Tibial nerve (tissue), 4 donors: ENCODE data around the gene NRN1.

Experiments used
- EP300 ChIP-seq, 2 donors: sonication (generic); formaldehyde crosslinking; IDR thresholded peaks; one replicate each; pipeline ENCODE4 v1.6.1; 2017; ENCODE audit warnings: antibody characterized with exemption in 2 of 2, mild to moderate bottlenecking in 1 of 2
- POLR2A ChIP-seq, 2 donors: fragments of 450-650 bp; IDR thresholded peaks; one replicate each; pipeline ENCODE4 v1.6.1; 2017; ENCODE audit warnings: antibody characterized with exemption in 2 of 2, mild to moderate bottlenecking in 2 of 2, moderate library complexity in 2 of 2
- TF ChIP-seq, protein P1 (sequence below), 5 experiments: fragments of 200-600 bp in 3 of 5; fragments of 450-650 bp in 2 of 5; sonication (generic) in 3 of 5; IDR thresholded peaks; one replicate each; pipeline ENCODE4 v1.5.1; 2016 to 2019; ENCODE audit warnings: antibody characterized with exemption in 5 of 5, mild to moderate bottlenecking in 3 of 5, moderate library complexity in 2 of 5

DNA sequence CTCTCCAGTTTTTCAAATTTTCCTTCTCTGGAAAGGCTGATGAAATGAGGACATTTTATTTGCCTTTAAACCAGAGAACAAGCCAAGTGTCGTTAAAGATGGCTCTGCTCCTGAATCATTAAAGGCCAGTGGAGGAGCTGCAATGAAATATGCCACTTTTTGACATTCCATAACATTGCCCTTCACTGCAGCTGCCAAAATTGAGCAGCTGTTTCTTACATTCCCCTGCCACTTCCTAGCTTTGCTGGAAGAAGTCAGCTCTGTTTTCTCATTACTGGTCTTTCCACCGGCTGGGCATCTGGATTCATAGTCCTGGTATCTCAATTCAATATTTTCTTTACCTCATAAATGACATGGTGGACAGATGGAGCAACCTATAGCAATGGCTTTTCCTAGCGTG, 45.5 kb upstream of the NRN1 start:
- TF ChIP-seq, protein P1, sequence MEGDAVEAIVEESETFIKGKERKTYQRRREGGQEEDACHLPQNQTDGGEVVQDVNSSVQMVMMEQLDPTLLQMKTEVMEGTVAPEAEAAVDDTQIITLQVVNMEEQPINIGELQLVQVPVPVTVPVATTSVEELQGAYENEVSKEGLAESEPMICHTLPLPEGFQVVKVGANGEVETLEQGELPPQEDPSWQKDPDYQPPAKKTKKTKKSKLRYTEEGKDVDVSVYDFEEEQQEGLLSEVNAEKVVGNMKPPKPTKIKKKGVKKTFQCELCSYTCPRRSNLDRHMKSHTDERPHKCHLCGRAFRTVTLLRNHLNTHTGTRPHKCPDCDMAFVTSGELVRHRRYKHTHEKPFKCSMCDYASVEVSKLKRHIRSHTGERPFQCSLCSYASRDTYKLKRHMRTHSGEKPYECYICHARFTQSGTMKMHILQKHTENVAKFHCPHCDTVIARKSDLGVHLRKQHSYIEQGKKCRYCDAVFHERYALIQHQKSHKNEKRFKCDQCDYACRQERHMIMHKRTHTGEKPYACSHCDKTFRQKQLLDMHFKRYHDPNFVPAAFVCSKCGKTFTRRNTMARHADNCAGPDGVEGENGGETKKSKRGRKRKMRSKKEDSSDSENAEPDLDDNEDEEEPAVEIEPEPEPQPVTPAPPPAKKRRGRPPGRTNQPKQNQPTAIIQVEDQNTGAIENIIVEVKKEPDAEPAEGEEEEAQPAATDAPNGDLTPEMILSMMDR (IDR thresholded peaks at IDR 0.05) = no peak
- TF ChIP-seq POLR2A (IDR thresholded peaks at IDR 0.05) = no peak
- no peak for TF ChIP-seq EP300 (IDR thresholded peaks at IDR 0.05)
